ENCODE results near the gene HNRNPA0. TPM values are rescaled to one million over a fixed set of nuclear protein-coding genes. Genes with fewer than 3 reads are reported as not detected.

The HNRNPA0 gene
- total RNA-seq, 6 donors from 2014 or later: 8.4 to 26.3 (median 14.6) TPM

- Histone ChIP-seq H3K27ac (no peak overlapping the region), H3K9me3 (no peaks in the 10 kb centered on the region), H3K4me1 (peaks cover 0 to 3% (median 0%) of the 10 kb centered on the region in 4 donors), H3K36me3 (no peaks in the 10 kb centered on the region), H3K4me3 (no peak overlapping the region), H3K27me3 (no peaks in the 10 kb centered on the region)
- DNase-seq: no peak
- ATAC-seq (ENCODE audit: low FRiP score in 2 of 2): peak; percentile 23 to 62
- no peak for TF ChIP-seq CTCF (IDR thresholded peaks at IDR 0.05)
- no peak for TF ChIP-seq POLR2A (IDR thresholded peaks at IDR 0.05)
- no peak for TF ChIP-seq POLR2AphosphoS5 (IDR thresholded peaks at IDR 0.05)
- no peak for TF ChIP-seq EP300 (IDR thresholded peaks at IDR 0.05)
- 62% methylated on average over 7 of the region's 7 CpGs for WGBS, 2 donors
Measured at GRCh38 chr5:137760719-137761516, 6.8 kb upstream of the HNRNPA0 start.

- TF ChIP-seq POLR2AphosphoS5 (IDR thresholded peaks at IDR 0.05) (no peak), EP300 (IDR thresholded peaks at IDR 0.05) (no peak), POLR2A (IDR thresholded peaks at IDR 0.05) (no peak), CTCF (IDR thresholded peaks at IDR 0.05) (no peak)
- no peaks in the 10 kb centered on the region for H3K9me3 ChIP-seq
- no peak for DNase-seq
- H3K4me1 ChIP-seq: peaks cover under 1 to 5% (median 1%) of the 10 kb centered on the region in 4 donors
- ATAC-seq (ENCODE audit: low FRiP score in 2 of 2): no peak
- no peaks in the 10 kb centered on the region for H3K36me3 ChIP-seq
- no peak overlapping the region for H3K4me3 ChIP-seq
- WGBS, 2 donors: 95 to 98% methylated on average over 4 of the region's 4 CpGs
- no peaks in the 10 kb centered on the region for H3K27me3 ChIP-seq
- H3K27ac ChIP-seq: no peak overlapping the region
Measured at GRCh38 chr5:137760294-137760693, 6.1 kb upstream of the HNRNPA0 start.

GRCh38 chr5:137758715-137759306 lies 4.6 kb upstream of the HNRNPA0 start:
- ATAC-seq (ENCODE audit: low FRiP score in 2 of 2) (no peak), DNase-seq (no peak)
- no peak overlapping the region for H3K4me3 ChIP-seq
- no peaks in the 10 kb centered on the region for H3K36me3 ChIP-seq
- 67 to 72% methylated on average over 6 of the region's 6 CpGs for WGBS, 2 donors
- TF ChIP-seq CTCF (IDR thresholded peaks at IDR 0.05) (no peak), EP300 (IDR thresholded peaks at IDR 0.05) (no peak), POLR2AphosphoS5 (IDR thresholded peaks at IDR 0.05) (no peak), POLR2A (IDR thresholded peaks at IDR 0.05) (no peak)
- no peaks in the 10 kb centered on the region for H3K27me3 ChIP-seq
- no peaks in the 10 kb centered on the region for H3K9me3 ChIP-seq
- peaks cover 3 to 9% (median 4%) of the 10 kb centered on the region in 4 donors for H3K4me1 ChIP-seq
- H3K27ac ChIP-seq: no peak overlapping the region

GRCh38 chr5:137758121-137758520 lies 4.0 kb upstream of the HNRNPA0 start:
- ATAC-seq (ENCODE audit: low FRiP score in 2 of 2): no peak

More at GRCh38 chr5:137758121-137758520, 4.0 kb upstream of the HNRNPA0 start:
- H3K36me3 ChIP-seq: no peaks in the 10 kb centered on the region
- no peaks in the 10 kb centered on the region for H3K27me3 ChIP-seq
- H3K9me3 ChIP-seq: no peaks in the 10 kb centered on the region
- peaks cover 3 to 9% (median 4%) of the 10 kb centered on the region in 4 donors for H3K4me1 ChIP-seq
- H3K27ac ChIP-seq: no peak overlapping the region
- 86 to 89% methylated on average over 4 of the region's 4 CpGs for WGBS, 2 donors
- TF ChIP-seq POLR2AphosphoS5 (IDR thresholded peaks at IDR 0.05): no peak
- TF ChIP-seq EP300 (IDR thresholded peaks at IDR 0.05): no peak
- no peak for TF ChIP-seq POLR2A (IDR thresholded peaks at IDR 0.05)
- no peak for TF ChIP-seq CTCF (IDR thresholded peaks at IDR 0.05)
- DNase-seq: no peak
- no peak overlapping the region for H3K4me3 ChIP-seq
